ENCODE results near the gene IPO9. TPM values are rescaled to one million over a fixed set of nuclear protein-coding genes. Genes with fewer than 3 reads are reported as not detected.
A peak's percentile ranks its signal among the peaks of the same experiment; 100 is the strongest.

The IPO9 gene
- total RNA-seq, 1 donor, result 29.2 TPM

DNA sequence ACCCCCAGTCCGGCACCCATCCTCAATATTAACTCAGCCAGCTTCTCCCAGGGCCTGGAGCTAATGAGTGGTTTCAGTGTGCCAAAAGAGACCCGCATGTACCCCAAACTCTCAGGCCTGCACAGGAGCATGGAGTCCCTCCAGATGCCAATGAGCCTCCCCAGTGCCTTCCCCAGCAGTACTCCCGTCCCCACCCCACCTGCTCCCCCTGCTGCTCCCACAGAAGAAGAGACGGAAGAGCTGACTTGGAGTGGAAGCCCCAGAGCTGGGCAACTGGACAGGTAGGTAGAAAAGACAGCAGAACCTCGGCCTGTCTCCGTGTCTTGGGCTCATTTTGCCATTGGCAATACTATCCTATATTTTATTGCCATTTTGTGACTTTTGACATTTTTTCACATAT lies 45.4 kb upstream of the IPO9 start:
- no peak for DNase-seq (ENCODE audit: low read depth)
- H3K4me3 ChIP-seq (ENCODE audit: low read depth, low read length), result no peak overlapping the region
- TF ChIP-seq, protein P1, sequence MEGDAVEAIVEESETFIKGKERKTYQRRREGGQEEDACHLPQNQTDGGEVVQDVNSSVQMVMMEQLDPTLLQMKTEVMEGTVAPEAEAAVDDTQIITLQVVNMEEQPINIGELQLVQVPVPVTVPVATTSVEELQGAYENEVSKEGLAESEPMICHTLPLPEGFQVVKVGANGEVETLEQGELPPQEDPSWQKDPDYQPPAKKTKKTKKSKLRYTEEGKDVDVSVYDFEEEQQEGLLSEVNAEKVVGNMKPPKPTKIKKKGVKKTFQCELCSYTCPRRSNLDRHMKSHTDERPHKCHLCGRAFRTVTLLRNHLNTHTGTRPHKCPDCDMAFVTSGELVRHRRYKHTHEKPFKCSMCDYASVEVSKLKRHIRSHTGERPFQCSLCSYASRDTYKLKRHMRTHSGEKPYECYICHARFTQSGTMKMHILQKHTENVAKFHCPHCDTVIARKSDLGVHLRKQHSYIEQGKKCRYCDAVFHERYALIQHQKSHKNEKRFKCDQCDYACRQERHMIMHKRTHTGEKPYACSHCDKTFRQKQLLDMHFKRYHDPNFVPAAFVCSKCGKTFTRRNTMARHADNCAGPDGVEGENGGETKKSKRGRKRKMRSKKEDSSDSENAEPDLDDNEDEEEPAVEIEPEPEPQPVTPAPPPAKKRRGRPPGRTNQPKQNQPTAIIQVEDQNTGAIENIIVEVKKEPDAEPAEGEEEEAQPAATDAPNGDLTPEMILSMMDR (IDR thresholded peaks at IDR 0.05; ENCODE audit: insufficient read depth, low read length), result no peak

DNA sequence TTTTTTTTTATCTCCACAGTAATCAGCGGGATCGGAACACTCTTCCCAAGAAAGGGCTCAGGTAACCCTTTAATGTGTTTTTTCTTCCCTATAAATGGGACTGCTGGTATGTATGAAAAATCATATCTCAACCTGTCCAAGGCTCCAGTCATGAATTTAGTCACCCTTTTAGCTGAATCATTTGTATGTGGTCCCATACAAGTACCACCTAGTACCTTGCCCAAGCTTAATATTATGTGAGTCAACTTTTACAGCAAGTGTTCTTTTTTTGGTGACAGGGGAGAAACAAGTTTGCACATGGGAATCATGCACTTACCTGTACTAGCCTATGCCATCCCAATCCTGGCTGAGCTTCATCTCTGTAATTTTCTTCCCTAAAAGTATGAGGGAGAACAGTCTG lies 43.7 kb upstream of the IPO9 start:
- no peak overlapping the region for H3K4me3 ChIP-seq (ENCODE audit: low read depth, low read length)
- DNase-seq (ENCODE audit: low read depth), result no peak
- TF ChIP-seq, protein P1 (IDR thresholded peaks at IDR 0.05; ENCODE audit: insufficient read depth, low read length), result no peak

DNA sequence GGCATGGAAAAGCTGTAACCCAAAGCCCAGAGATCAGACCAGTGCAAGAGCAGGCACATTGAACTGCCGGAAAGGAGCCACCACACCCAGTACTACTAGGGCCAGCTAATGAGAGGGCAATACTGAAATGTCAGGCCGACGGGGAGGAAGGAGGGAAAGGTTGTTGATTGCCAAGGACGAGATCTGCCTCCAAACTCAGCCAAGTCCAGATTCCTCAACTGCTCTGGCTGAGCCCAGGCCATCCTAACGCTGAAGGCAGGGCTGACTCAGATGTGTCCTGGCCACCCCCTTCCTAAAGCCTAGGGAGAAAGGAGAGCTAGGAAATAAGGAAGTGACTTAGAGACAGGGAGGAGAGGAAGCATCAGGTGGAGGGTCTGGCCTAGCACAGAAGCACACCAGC lies 42.1 kb upstream of the IPO9 start:
- no peak overlapping the region for H3K4me3 ChIP-seq (ENCODE audit: low read depth, low read length)
- peak; percentile 86 for DNase-seq (ENCODE audit: low read depth)
- TF ChIP-seq, protein P1 (IDR thresholded peaks at IDR 0.05; ENCODE audit: insufficient read depth, low read length), result no peak

DNA sequence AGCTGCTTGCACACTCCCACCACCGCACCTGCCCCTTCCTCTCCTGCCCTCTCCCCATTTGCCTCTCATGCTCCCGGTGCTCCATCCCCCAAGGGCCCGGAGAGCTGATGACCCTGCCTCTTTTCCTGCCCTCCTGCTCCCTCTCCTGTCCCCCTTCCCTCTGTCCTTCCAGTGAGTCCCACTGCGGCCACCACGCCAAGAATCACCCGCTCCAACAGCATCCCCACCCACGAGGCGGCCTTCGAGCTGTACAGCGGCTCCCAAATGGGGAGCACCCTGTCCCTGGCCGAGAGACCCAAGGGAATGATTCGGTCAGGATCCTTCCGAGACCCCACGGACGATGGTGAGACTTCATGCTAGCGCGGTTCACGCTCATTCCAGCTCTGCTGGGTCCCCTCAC lies 40.7 kb upstream of the IPO9 start:
- H3K4me3 ChIP-seq (ENCODE audit: low read depth, low read length), result no peak overlapping the region
- TF ChIP-seq, protein P1 (IDR thresholded peaks at IDR 0.05; ENCODE audit: insufficient read depth, low read length), result no peak
- no peak for DNase-seq (ENCODE audit: low read depth)

DNA sequence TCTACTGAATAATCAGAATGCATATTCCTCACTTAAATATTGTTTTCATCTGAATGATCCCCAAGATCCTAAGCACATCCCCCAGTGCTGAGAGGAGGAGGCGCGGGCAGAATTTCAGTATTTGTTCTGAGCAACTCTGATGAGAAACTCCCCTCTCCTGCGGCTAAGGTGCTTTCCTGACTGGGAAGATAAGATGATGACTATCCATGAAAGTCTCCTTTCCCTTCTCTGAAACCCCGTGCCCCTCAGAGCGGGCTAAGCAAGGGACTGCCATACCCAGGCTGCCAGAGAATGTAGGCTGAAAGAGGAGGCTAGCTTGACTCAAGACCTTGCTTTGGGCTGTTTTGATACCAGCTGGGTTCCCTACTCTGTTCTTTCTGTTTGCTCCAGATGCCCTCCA lies 39.7 kb upstream of the IPO9 start:
- DNase-seq (ENCODE audit: low read depth), result no peak
- TF ChIP-seq, protein P1 (IDR thresholded peaks at IDR 0.05; ENCODE audit: insufficient read depth, low read length), result no peak
- H3K4me3 ChIP-seq (ENCODE audit: low read depth, low read length), result no peak overlapping the region

DNA sequence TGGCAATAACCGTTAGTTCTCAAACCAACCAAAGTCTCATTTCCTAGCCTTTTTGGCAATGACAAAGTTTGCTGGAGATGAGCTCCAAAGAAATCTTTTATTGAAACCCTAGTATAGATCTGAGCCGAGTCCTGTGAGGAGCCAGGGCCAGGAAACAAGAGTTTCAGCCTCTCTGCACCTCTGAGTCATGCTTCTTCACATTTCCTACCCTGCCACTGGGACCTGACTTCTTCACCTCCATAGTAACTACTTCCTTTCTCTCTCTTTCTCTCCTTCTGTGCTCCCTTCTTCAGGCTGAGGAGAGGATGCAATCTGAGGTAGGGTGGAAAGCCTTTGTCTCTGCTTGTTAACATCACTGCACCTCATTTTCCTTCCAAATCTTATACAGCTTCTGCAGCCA lies 38.7 kb upstream of the IPO9 start:
- TF ChIP-seq, protein P1 (IDR thresholded peaks at IDR 0.05; ENCODE audit: insufficient read depth, low read length), result no peak
- peak; percentile 78 for DNase-seq (ENCODE audit: low read depth)
- no peak overlapping the region for H3K4me3 ChIP-seq (ENCODE audit: low read depth, low read length)

DNA sequence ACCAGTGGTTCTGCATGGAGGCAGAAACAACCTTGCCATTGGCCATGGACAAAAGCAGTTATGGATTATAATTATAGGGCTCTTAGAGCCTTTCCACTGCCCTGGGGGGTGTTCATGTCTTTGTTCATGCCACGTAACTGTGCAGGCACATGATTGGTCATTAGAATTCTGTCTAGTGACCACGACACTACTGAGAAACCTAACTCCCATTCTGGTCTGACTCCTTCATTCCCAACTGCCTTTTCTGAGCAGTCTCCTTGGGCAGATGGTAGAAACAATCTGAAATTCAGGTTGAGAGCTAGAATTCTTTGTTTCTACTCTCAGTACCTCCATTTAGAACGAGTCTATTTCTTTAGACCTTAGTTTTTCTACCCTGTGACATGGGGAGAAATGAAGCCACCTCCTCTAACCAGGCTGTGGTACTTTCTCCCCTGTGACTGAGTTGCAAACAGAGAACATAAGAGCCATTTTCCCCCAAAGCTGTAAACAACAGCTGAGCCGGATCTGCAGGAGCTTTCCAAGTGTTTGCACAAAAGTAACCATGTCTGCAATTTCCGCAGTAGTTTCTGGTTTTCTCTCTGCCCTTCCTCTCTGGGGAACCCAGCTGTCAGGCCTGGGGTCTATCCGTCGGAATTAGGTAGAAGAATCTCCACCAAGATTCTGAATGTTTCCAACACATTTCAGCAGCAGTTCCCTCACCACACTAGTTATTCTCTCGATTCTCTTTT lies 37.7 kb upstream of the IPO9 start:
- peak; percentile 35 for DNase-seq (ENCODE audit: low read depth)
- TF ChIP-seq, protein P1 (IDR thresholded peaks at IDR 0.05; ENCODE audit: insufficient read depth, low read length), result no peak
- H3K4me3 ChIP-seq (ENCODE audit: low read depth, low read length), result no peak overlapping the region
